Caco-2 (cell line): Measurements from ENCODE around the gene CDC14A. TPM values are rescaled to one million over a fixed set of nuclear protein-coding genes. Genes with fewer than 3 reads are reported as not detected.

ENCODE experiments used
- BruUV-seq: library from RNA; stranded (reverse); fragments of 400-500 nt; replicated peaks from 2 replicates; lab custom pipeline; 2021; lab: Mats Ljungman, UMichigan
- CTCF ChIA-PET: fragments of 300-600 bp; sonication (Branson Sonifier 250); formaldehyde crosslinking; loops from one replicate; lab custom pipeline; 2022; ENCODE audit warnings: antibody characterized with exemption; lab: Charles Lee
- POLR2A ChIA-PET: fragments of 300-600 bp; sonication (Branson Sonifier 250); formaldehyde crosslinking; loops from one replicate; lab custom pipeline; 2022; ENCODE audit warnings: antibody characterized with exemption; lab: Charles Lee
- DNase-seq, 2 experiments: peaks; one replicate each; pipeline versions ENCODE4 v3.0.0 to v3.0.0-alpha.2; 2020 to 2022
- H3K27me3 ChIP-seq: replicated peaks from 2 replicates; pipeline ENCODE4 v1.6.0; 2011; ENCODE audit warnings: low read length; ENCODE audit not compliant: control insufficient read depth, insufficient read depth
- H3K36me3 ChIP-seq: 2 replicates; pipeline ENCODE4 v1.5.1; 2011; ENCODE audit warnings: low read length; ENCODE audit not compliant: control insufficient read depth, insufficient read depth
- H3K4me1 ChIP-seq: fragments of 250-450 bp; sonication (Bioruptor Pico); 2 replicates; pipeline ENCODE4 v1.5.1; 2020; ENCODE audit warnings: mild to moderate bottlenecking
- H3K4me3 ChIP-seq: 2 replicates; pipeline ENCODE4 v1.5.1; 2011; ENCODE audit warnings: low read depth, mild to moderate bottlenecking, control low read depth, low read length
- H3K9me3 ChIP-seq: fragments of 250-450 bp; sonication (Bioruptor Pico); 2 replicates; pipeline ENCODE4 v1.5.1; 2020; ENCODE audit warnings: mild to moderate bottlenecking, moderate library complexity
- H3K27ac Mint-ChIP-seq: one replicate; pipeline ENCODE4 v1.8.0; 2022; ENCODE audit warnings: mixed read lengths; ENCODE audit not compliant: unreplicated experiment
- H3K27me3 Mint-ChIP-seq: one replicate; pipeline ENCODE4 v1.8.0; 2022; ENCODE audit warnings: mixed read lengths; ENCODE audit not compliant: insufficient read depth, unreplicated experiment
- H3K36me3 Mint-ChIP-seq: one replicate; pipeline ENCODE4 v1.8.0; 2022; ENCODE audit warnings: mild to moderate bottlenecking, mixed read lengths; ENCODE audit not compliant: insufficient read depth, unreplicated experiment
- H3K4me1 Mint-ChIP-seq: one replicate; pipeline ENCODE4 v1.8.0; 2022; ENCODE audit warnings: low read depth, mixed read lengths; ENCODE audit not compliant: unreplicated experiment
- H3K4me3 Mint-ChIP-seq: one replicate; pipeline ENCODE4 v1.8.0; 2022; ENCODE audit warnings: mild to moderate bottlenecking, moderate library complexity, mixed read lengths; ENCODE audit not compliant: unreplicated experiment
- H3K9me3 Mint-ChIP-seq: one replicate; pipeline ENCODE4 v1.8.0; 2022; ENCODE audit warnings: mixed read lengths; ENCODE audit not compliant: unreplicated experiment
- intact Hi-C: fragments of 100-400 bp; cut with micrococcal nuclease; formaldehyde crosslinking; loops from one replicate; pipeline ENCODE4 v1.10.0; 2022; ENCODE audit not compliant: unreplicated experiment
- total RNA-seq: library from RNA; stranded (reverse); gene quantifications from 2 replicates; pipeline ENCODE4 v1.2.3, GENCODE V29; 2022
- TF ChIP-seq, protein P1 (sequence below), 2 experiments: fragments of 200-600 bp in 1 of 2; IDR thresholded peaks; 1 replicate in 1 of 2; 2 replicates in 1 of 2; pipeline versions ENCODE4 v1.5.1 to v1.8.0; 2011 to 2022; ENCODE audit warnings: antibody characterized with exemption in 1 of 2, control low read depth in 1 of 2, inconsistent platforms in 1 of 2, low read depth in 1 of 2, low read length in 1 of 2, mild to moderate bottlenecking in 1 of 2, moderate library complexity in 1 of 2; ENCODE audit not compliant: insufficient read depth in 1 of 2, severe bottlenecking in 1 of 2, unreplicated experiment in 1 of 2

The CDC14A gene
- total RNA-seq, 1 experiment from 2014 or later: 7.3 TPM

GRCh38 chr1:100391675-100392074 is 39.4 kb downstream of the CDC14A start:
- Histone ChIP-seq H3K9me3 (no peaks in the 10 kb centered on the region), H3K4me1 (no peaks in the 10 kb centered on the region), H3K4me3 (no peak overlapping the region), H3K36me3 (no peaks in the 10 kb centered on the region), H3K27me3 (no peaks in the 10 kb centered on the region)
- H3K27me3 Mint-ChIP-seq: no peaks in the 10 kb centered on the region
- H3K4me3 Mint-ChIP-seq: no peak overlapping the region
- no peaks in the 10 kb centered on the region for H3K4me1 Mint-ChIP-seq
- BruUV-seq: no TSS peak
- no peak overlapping the region for H3K27ac Mint-ChIP-seq
- no peak for DNase-seq
- intact Hi-C loops: no loop called here
- H3K36me3 Mint-ChIP-seq: no peaks in the 10 kb centered on the region
- TF ChIP-seq, protein P1, sequence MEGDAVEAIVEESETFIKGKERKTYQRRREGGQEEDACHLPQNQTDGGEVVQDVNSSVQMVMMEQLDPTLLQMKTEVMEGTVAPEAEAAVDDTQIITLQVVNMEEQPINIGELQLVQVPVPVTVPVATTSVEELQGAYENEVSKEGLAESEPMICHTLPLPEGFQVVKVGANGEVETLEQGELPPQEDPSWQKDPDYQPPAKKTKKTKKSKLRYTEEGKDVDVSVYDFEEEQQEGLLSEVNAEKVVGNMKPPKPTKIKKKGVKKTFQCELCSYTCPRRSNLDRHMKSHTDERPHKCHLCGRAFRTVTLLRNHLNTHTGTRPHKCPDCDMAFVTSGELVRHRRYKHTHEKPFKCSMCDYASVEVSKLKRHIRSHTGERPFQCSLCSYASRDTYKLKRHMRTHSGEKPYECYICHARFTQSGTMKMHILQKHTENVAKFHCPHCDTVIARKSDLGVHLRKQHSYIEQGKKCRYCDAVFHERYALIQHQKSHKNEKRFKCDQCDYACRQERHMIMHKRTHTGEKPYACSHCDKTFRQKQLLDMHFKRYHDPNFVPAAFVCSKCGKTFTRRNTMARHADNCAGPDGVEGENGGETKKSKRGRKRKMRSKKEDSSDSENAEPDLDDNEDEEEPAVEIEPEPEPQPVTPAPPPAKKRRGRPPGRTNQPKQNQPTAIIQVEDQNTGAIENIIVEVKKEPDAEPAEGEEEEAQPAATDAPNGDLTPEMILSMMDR (IDR thresholded peaks at IDR 0.05; ENCODE audit: insufficient read depth in 1 of 2, low read depth in 1 of 2, low read length in 1 of 2, severe bottlenecking in 1 of 2, unreplicated experiment in 1 of 2): no peak
- no peaks in the 10 kb centered on the region for H3K9me3 Mint-ChIP-seq
- POLR2A ChIA-PET: no interaction called here
- CTCF ChIA-PET: no interaction called here

DNA sequence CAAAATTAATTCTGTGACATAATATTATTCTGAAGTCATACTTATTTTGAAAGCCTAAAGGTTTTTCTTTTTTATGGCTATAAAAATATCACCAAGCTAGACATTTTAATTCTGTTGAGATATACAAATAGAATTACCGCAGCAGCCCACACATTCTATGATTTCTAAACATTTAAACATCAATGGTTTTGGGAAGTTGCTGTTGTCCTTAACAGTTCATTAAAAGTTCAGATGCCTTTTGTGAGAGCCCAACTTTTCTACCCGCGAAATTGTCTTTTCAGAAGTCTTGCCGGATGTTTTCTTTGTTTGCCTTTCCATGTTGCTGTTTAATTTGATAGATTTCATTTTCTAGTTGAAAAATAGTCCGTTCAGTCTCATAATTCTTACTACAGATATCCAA is 40.5 kb downstream of the CDC14A start:
- no peak overlapping the region for H3K4me3 Mint-ChIP-seq
- H3K27ac Mint-ChIP-seq: no peak overlapping the region
- DNase-seq: no peak
- H3K4me1 Mint-ChIP-seq: no peaks in the 10 kb centered on the region
- ChIA-PET CTCF (no interaction called here), POLR2A (no interaction called here)
- TF ChIP-seq, protein P1 (IDR thresholded peaks at IDR 0.05; ENCODE audit: insufficient read depth in 1 of 2, low read depth in 1 of 2, low read length in 1 of 2, severe bottlenecking in 1 of 2, unreplicated experiment in 1 of 2): no peak
- BruUV-seq: no TSS peak
- Histone ChIP-seq H3K9me3 (no peaks in the 10 kb centered on the region), H3K27me3 (no peaks in the 10 kb centered on the region), H3K4me3 (no peak overlapping the region), H3K4me1 (no peaks in the 10 kb centered on the region), H3K36me3 (no peaks in the 10 kb centered on the region)
- H3K36me3 Mint-ChIP-seq: no peaks in the 10 kb centered on the region
- H3K27me3 Mint-ChIP-seq: no peaks in the 10 kb centered on the region
- intact Hi-C loops: no loop called here
- H3K9me3 Mint-ChIP-seq: no peaks in the 10 kb centered on the region

GRCh38 chr1:100394285-100394684 is 42.0 kb downstream of the CDC14A start:
- BruUV-seq: no TSS peak
- Histone ChIP-seq H3K4me1 (no peaks in the 10 kb centered on the region), H3K9me3 (no peaks in the 10 kb centered on the region), H3K4me3 (no peak overlapping the region), H3K36me3 (no peaks in the 10 kb centered on the region), H3K27me3 (no peaks in the 10 kb centered on the region)
- Mint-ChIP-seq H3K4me3 (no peak overlapping the region), H3K36me3 (no peaks in the 10 kb centered on the region), H3K9me3 (no peaks in the 10 kb centered on the region), H3K4me1 (no peaks in the 10 kb centered on the region), H3K27ac (no peak overlapping the region), H3K27me3 (no peaks in the 10 kb centered on the region)
- ChIA-PET CTCF (no interaction called here), POLR2A (no interaction called here)
- TF ChIP-seq, protein P1 (IDR thresholded peaks at IDR 0.05; ENCODE audit: insufficient read depth in 1 of 2, low read depth in 1 of 2, low read length in 1 of 2, severe bottlenecking in 1 of 2, unreplicated experiment in 1 of 2): no peak
- DNase-seq: no peak
- intact Hi-C loops: no loop called here
